GM10266 (cell line): Measurements from ENCODE around the gene CHCHD3.

Experiments used
- DNase-seq: peaks from one replicate; pipeline ENCODE4 v3.0.0; 2012; ENCODE audit errors: extremely low spot score
- TF ChIP-seq, protein P1 (sequence below): IDR thresholded peaks from 2 replicates; pipeline ENCODE4 v1.5.1; 2012; ENCODE audit warnings: mild to moderate bottlenecking, low read depth; ENCODE audit not compliant: control insufficient read depth, insufficient read depth; ENCODE audit errors: missing control alignments

CHCHD3 gene

DNA sequence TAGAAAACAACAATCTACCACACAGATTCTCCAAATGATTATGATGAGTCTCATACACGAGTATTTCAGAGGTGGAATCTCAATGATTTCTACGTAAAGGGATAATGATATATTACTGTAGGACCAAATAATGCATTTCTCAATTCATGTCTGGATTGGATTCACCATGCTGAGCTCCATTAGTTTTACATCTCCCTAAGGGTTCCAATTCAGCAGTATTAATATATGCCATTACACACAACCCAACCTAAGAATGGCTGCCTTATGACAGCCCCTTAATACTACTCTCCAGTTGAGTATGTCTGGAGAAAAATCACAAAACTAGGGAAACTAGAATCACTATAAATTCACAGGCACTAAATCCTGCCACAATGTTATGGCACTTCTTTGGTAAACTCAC lies 271.3 kb downstream of the CHCHD3 start:
- TF ChIP-seq, protein P1, sequence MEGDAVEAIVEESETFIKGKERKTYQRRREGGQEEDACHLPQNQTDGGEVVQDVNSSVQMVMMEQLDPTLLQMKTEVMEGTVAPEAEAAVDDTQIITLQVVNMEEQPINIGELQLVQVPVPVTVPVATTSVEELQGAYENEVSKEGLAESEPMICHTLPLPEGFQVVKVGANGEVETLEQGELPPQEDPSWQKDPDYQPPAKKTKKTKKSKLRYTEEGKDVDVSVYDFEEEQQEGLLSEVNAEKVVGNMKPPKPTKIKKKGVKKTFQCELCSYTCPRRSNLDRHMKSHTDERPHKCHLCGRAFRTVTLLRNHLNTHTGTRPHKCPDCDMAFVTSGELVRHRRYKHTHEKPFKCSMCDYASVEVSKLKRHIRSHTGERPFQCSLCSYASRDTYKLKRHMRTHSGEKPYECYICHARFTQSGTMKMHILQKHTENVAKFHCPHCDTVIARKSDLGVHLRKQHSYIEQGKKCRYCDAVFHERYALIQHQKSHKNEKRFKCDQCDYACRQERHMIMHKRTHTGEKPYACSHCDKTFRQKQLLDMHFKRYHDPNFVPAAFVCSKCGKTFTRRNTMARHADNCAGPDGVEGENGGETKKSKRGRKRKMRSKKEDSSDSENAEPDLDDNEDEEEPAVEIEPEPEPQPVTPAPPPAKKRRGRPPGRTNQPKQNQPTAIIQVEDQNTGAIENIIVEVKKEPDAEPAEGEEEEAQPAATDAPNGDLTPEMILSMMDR: no peak
- no peak for DNase-seq

DNA sequence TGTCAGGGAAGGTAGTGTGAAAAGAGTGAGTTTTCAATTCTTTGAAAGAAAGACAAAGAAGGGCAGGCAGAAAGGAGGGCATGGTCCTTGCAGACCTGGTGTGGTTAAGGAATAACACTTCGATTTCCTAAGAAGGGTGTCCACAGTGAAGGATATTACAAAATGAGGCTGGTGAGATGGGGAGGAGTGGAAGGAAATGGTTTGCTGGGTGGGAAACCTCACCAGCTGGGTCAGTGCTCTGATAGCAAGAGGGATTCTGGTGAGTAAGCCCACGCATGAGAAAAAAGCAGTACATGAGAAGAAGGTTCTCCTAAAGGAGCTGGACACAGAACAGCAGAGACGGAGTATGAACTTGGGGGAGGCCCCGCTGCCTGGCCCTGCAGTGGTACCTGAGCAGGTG lies 275.1 kb downstream of the CHCHD3 start:
- no peak for DNase-seq
- TF ChIP-seq, protein P1: no peak

DNA sequence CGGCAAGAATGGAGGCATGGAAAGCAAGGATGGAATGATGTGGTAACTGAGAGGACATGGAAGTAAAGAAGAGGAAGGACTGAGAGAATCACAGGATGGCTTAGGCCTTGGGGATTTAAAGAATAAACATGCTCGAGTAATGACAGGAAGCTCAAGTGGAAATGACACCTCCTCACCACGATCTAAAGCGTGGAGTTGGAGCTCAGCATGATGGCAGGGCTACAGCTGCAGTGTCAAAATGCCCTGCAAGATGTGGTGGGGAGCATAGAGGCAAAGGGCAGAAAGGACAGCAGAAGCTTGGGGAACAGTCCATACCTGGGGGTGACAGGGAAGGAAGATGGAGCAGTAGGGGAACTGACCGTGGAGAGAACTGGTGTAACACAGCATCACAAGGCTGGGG lies 276.1 kb downstream of the CHCHD3 start:
- TF ChIP-seq, protein P1: no peak
- no peak for DNase-seq

DNA sequence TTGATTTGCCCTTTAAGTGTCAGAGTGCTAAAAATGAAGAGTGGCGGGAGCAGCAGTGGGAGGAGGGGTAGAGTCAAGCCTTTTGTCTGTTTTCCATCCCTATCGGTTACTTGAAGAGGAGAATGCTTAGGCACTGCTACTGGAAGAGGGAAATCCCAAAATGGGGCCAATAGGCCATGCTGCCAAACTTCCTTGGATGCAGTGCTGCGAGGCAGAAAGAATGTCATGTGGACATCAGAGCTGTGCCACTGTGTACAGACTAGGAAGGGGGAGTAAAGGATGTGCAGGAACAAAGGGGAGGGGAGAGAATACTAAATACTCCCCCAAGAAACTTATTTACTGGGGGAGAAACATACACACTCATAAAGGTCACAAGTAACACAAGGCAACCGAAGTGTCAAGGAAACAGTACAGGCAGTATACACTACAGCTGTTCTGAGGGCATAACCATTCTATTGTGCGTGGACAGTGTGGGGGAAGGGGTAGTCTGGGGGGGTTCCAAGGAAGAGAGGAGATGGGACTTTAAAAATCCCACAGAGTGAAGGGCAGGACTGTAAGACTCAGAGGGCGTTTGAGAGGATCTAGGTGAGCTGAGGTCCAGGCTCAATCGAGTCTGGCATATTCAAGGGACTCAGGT lies 276.9 kb downstream of the CHCHD3 start:
- DNase-seq: no peak
- TF ChIP-seq, protein P1: no peak

DNA sequence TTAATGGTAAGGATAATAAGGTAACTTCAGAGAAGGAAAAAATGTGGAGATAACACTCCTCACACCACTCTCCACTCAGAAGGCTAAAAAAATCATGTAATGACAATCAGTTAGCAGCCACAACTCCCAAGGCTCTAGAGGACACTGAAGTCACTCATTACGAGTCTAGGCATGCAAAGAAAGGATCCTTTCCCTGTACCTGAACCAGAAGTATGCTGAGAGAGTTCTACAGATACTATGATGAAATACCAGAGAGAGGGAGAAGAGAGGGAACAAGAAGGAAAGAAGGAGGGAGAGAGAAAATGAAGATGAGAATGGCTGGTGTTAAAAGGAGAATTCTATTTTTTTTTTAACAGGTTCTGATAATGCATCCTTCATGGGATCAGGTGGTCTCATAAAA lies 281.4 kb downstream of the CHCHD3 start:
- TF ChIP-seq, protein P1: no peak
- DNase-seq: no peak

DNA sequence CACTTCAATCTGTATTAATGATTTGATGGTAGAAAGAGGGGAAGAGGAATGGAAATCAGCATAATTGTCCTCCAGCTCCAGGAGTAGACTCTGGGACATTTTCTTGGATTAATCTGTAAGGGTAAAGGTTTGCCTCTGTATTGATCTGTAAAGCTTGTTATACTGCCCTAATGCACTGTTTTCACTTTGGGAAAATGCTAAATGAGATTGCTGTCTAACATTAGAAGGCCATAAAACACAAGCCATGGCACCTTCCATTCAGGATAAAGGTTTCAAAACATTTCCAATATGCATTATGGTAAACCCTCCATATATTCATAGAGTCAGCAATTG lies 282.8 kb downstream of the CHCHD3 start:
- TF ChIP-seq, protein P1: no peak
- DNase-seq: no peak

DNA sequence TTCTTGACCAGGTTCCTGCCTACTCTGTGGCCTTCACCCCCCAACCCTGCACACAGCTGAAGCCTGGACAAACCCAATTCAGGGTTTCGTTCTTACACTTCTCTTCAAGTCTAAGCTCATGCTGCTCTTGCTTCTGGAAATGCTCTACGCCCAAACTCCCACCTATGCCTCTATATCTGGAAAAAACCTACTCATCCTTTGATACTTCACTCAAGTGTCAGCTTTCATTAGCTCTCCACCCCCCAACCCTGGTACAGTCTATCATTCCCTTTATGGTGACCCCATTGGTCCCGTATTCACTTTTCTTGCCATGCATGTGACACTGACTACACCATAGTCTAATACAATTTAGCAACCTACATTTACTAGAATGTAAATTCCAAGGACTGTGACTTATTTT lies 284.7 kb downstream of the CHCHD3 start:
- TF ChIP-seq, protein P1: no peak
- DNase-seq: no peak
